NK-92 (cell line): Measurements from ENCODE around the gene TRMT1.

Experiments
- DNase-seq: peaks from one replicate; lab custom pipeline; 2025; ENCODE audit not compliant: unreplicated experiment; lab: John Stamatoyannopoulos, UW

The TRMT1 gene

GRCh38 chr19:13072188-13072908, 44.2 kb downstream of the TRMT1 start:
- DNase-seq, result no peak

- DNase-seq, result no peak
Measured at GRCh38 chr19:13071444-13072187, 44.9 kb downstream of the TRMT1 start.

GRCh38 chr19:13070425-13071140, 46.0 kb downstream of the TRMT1 start:
- no peak for DNase-seq

GRCh38 chr19:13069415-13070359, 46.9 kb downstream of the TRMT1 start:
- DNase-seq, result no peak

- DNase-seq, result no peak
Measured at GRCh38 chr19:13068085-13068846, 48.3 kb downstream of the TRMT1 start.

DNA sequence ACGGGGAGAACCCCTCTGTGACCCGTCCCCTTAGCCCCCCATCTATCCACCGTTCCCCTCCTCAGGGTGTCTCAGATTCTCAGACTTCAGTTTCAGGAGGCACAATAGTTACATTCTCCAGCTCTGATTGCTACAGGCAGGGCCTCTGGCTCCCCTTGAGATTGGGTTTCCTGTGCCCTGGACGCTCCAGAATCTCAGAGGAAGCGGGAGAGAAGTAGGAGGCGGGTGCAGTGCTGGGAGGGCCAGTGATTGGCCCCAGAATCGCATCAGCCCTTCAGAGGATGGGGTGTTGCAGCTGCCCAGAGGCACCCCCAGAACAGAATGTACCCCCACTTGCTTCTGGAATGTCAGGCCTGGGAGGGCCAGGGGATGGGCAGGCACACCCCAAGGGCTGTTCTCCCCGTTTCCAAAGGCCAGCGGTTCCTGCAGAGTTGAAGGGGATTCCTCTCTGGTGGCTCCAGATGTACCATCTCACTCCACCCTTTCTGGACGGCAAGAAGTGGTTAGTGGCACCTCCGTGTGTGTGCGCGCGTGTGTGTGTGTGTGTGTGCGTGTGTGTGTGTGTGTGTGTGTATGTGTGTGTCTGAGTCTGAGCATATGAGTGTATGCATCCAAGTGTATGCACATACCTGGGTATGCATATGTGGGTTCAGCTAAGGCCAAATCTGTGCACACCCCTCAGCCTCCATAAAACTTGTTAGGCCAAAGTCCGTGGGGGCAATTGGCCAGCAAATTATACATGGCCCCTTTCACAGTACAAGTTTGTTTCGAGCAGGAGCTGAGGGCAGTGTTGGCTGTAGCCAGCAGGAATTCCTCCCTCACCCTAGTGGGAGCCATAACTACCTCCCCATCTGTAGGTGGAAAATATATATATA, 49.4 kb downstream of the TRMT1 start:
- DNase-seq, result no peak

GRCh38 chr19:13066226-13066625, 50.3 kb downstream of the TRMT1 start:
- DNase-seq, result no peak

DNA sequence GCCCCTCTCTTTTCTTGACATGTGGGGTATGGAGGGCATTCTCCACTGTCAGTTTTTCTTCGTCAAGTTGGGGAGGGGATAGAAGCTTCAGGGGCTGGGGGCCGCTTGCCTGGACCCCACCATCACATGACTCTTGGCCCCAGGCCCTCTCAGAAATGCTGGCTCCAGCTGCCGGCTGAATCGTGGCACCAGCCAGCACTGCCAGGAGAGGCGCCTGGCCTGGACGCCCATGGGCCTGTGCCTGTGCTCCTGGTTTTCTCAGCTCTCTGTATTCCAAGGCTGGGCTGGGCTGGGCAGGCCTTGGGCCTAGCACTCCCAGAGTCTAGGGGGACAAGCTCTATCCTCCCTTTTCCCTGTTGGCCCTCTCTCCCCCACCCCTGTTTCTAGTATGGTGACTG, 52.4 kb downstream of the TRMT1 start:
- no peak for DNase-seq

- no peak for DNase-seq
Measured at GRCh38 chr19:13063461-13064091, 53.0 kb downstream of the TRMT1 start.

GRCh38 chr19:13062317-13062716, 54.2 kb downstream of the TRMT1 start:
- no peak for DNase-seq

DNA sequence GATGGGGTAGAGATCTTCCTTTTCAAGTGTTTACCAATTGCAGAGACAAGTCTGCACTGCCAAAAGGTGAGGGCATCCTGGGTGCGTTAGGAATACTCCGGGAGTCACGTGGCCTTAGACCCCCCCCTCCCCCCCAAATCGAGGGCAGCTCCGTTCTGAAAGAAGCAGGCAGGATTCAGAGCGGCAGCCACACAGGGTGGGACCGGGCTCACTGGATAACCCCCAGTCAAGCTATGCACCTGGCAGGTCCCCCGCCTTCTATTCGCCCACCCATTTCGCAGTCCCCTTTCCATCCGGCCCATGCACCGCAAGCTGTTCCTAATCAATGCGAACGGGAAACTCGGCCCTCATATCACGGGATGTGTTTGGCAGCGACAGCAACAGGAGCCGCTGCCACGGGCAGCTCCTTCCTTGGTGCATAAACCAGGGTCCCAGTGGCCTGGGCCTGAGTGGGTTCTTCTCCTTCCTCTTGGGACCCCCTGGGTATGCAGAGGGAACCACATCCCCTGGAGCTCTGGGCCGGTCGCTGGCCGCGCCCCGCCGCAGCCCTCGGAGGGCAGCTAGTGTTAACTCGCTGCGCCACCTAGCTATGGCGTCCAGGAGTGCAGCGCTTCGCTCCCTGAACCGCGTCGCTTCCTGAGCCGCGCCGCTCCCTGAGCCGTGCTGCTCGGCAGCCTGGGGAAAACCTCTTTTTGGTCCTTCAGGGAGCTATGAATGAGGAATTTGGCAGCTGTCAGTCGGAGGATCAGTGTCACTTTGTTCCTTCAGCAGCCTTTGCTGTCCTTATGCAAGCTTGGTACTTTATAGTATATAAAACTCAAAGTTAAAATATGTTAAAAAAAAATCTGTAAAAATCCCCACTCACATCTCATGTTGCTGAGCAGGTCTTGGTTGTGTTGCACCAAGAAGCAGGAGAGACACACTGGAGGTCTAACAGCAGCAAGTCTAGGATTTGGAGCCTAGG, 55.3 kb downstream of the TRMT1 start:
- no peak for DNase-seq

DNA sequence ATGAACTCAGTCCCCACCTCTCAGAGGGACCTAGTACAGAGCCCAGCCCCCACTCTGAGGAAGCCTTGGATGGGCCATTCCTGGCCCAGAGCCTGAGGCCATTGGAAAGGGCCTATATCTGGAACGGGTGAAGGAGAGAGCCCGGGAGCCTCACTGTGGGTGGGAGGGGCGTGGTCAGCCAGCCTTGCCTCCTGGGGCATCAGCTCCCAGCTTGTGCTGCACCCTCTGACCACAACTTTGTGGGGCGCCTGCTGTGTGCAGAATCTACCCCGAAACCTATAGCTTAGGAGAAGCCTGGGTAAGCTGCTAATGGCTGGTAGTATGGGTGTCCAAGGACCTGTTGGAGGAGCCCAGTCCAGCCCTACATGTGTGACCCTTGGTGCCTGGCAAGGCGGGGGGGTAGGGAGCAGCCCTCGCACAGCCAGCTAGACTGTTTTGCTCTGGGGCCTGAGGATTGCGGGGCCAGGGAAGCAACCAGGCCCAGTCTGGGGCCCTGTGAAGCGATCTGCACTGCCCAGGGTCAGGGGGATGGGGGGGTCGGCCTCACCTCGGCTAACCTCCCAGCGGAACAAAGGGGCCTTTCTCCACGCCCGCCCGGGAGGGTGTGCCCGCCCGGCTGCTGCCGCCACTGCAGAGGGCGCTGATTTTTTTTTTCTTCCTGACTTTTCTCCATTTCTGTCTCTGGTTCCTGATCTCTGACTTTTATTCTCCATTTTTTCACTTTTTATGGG, 56.1 kb downstream of the TRMT1 start:
- no peak for DNase-seq

DNA sequence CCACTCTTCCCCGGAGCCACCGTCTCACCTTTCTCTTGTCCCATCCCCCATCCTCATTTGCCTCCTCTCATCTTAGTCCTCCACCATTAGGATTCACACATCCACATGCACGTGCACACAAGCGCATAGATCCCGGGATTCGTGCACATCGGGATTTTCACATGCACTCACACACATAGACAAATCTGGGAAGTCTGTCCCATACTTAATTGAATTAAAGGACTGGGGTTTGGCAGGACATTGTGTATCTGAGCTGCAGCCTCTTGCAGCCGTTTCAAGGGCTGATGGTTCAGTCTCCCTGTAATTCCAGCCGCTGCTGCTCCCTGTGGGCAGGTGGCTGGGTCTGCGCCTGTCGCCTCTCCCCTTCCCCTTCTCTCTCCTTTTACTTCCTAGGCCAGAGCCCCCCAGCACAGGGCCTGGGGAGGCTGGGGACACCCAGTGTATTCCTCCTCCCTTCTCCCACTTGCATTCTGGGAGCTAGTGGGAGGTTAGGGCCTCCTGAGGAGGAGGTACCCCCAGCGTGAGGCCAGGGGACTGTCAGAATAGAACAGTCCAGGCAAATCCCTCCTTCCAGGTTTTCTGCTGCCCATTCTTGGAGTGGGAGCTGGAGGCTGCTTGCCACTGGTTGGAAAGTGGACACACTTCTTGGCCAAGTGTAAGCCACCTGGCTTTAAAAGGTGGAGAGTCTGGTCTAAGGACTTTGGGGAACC, 57.4 kb downstream of the TRMT1 start:
- DNase-seq, result no peak

DNA sequence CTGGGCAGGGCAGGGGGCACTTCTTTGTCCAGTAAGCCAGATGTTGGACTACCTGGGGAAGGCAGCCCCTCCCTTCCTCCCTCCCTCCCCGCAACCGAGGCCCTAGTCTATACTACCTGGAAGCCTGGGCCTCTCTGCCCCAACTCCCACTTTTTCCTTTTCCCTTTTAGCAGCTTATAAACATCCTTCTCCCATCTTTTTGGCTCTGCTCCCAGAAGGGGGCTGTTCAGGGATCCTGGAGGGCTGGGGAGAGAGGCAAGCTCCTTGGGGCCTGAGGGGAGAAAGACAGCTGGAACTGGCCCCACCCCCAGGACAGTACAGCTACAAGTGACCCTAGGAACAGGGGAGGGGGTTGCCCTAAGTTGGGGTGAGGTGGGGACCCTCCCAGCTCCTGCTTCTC, 58.8 kb downstream of the TRMT1 start:
- no peak for DNase-seq

GRCh38 chr19:13057147-13057572, 59.4 kb downstream of the TRMT1 start:
- DNase-seq, result no peak

DNA sequence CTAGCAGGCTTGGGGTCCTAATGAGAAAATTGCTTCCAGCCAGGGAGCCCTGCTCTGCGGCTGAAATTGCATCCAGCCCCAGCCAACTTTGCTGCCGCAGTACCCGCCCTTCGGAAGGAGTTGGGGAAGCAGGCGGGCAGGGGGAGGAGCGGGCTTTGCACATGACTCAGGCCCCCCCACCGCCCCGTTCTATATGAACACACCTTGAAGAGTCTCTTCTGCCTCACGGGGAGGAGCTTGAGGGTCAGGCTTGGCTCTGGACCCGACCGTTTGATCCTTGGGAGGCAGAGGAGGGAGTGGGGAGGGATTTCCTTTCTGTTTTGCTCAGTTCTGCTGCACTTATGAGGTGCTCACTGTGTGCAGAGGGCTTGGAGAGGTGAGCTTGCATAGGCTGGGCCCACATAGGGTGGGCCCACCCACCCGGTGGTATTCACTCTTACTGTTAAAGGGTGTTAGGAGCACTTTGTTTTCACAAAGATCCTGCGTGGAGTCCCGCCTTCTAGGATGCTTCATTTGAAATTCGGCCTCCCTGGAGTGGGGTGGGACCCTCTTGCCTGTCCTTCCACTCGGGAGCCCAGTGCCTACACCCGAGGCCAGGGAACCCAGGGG, 60.4 kb downstream of the TRMT1 start:
- DNase-seq, result no peak
